Activated T-cell treated with anti-CD3 and anti-CD28 coated beads, Interleukin-2, amount 50 U/mL, for 72 hours (primary cell): ENCODE results near the gene PROCA1. TPM values are rescaled to one million over a fixed set of nuclear protein-coding genes. Genes with fewer than 3 reads are reported as not detected.
A peak's percentile ranks its signal among the peaks of the same experiment; 100 is the strongest.

Source experiments
- ATAC-seq, 2 donors: fragments of 150-1000 bp; cut with Tn5 transposase; replicated peaks in 1 of 2; 2 replicates each; pipeline ENCODE4 v1.10.0; 2021; ENCODE audit warnings: moderate library complexity in 2 of 2, mild to moderate bottlenecking in 1 of 2
- DNase-seq, 2 donors: peaks; one replicate each; pipeline ENCODE4 v3.0.0; 2021 to 2022; ENCODE audit warnings: mixed read lengths in 1 of 2
- H3K27ac Mint-ChIP-seq: one replicate; pipeline ENCODE4 v1.8.0; 2022; ENCODE audit warnings: mild to moderate bottlenecking, moderate library complexity, mixed read lengths
- H3K27me3 Mint-ChIP-seq: one replicate; pipeline ENCODE4 v1.8.0; 2022; ENCODE audit warnings: low read depth, mixed read lengths
- H3K36me3 Mint-ChIP-seq, 2 donors: one replicate each; pipeline ENCODE4 v1.8.0; 2022; ENCODE audit warnings: mixed read lengths in 2 of 2, mild to moderate bottlenecking in 1 of 2; ENCODE audit not compliant: insufficient read depth in 2 of 2
- H3K4me1 Mint-ChIP-seq: one replicate; pipeline ENCODE4 v1.8.0; 2022; ENCODE audit warnings: low read depth, mixed read lengths
- H3K4me3 Mint-ChIP-seq, 2 donors: one replicate each; pipeline ENCODE4 v1.8.0; 2022; ENCODE audit warnings: mild to moderate bottlenecking in 2 of 2, mixed read lengths in 2 of 2, moderate library complexity in 2 of 2
- H3K9me3 Mint-ChIP-seq, 2 donors: one replicate each; pipeline ENCODE4 v1.8.0; 2022; ENCODE audit warnings: mixed read lengths in 2 of 2
- total RNA-seq, 2 donors: library from RNA; stranded (reverse); gene quantifications; one replicate each; pipeline ENCODE4 v1.2.3, GENCODE V29; 2022

The PROCA1 gene
- total RNA-seq, 2 donors from 2014 or later, result 8.0 to 9.6 TPM

DNA sequence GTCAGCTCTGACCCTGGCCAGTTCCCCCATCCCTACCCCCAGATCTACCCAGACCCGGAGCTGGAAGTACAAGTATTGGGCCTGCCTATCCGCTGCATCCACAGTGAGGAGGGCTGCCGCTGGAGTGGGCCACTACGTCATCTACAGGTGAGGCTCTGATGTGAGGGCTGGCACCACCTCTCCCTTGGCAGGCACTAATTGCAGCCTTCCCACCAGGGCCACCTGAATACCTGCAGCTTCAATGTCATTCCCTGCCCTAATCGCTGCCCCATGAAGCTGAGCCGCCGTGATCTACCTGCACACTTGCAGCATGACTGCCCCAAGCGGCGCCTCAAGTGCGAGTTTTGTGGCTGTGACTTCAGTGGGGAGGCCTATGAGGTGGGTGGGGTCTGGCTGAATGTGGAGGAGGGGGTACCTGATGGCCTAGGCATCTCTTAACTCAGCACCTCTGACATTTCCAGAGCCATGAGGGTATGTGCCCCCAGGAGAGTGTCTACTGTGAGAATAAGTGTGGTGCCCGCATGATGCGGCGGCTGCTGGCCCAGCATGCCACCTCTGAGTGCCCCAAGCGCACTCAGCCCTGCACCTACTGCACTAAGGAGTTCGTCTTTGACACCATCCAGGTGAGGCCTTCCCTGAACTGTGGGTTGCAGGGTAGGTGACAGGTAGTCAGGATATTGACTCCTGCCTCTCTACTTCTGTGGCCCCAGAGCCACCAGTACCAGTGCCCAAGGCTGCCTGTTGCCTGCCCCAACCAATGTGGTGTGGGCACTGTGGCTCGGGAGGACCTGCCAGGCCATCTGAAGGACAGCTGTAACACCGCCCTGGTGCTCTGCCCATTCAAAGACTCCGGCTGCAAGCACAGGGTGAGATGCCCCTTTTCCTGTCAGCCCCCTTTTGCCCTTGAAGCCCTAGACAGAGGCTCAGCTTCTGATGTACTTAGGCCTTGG is 36.4 kb upstream of the PROCA1 start:
- Mint-ChIP-seq H3K36me3 (peaks cover 0 to 11% of the 10 kb centered on the region in 2 donors), H3K4me1 (peaks cover 53% of the 10 kb centered on the region), H3K9me3 (no peaks in the 10 kb centered on the region), H3K4me3 (peak overlapping the region; percentile 25 to 93), H3K27ac (peak overlapping the region; percentile 84), H3K27me3 (no peaks in the 10 kb centered on the region)
- DNase-seq, result no peak
- no peak for ATAC-seq

DNA sequence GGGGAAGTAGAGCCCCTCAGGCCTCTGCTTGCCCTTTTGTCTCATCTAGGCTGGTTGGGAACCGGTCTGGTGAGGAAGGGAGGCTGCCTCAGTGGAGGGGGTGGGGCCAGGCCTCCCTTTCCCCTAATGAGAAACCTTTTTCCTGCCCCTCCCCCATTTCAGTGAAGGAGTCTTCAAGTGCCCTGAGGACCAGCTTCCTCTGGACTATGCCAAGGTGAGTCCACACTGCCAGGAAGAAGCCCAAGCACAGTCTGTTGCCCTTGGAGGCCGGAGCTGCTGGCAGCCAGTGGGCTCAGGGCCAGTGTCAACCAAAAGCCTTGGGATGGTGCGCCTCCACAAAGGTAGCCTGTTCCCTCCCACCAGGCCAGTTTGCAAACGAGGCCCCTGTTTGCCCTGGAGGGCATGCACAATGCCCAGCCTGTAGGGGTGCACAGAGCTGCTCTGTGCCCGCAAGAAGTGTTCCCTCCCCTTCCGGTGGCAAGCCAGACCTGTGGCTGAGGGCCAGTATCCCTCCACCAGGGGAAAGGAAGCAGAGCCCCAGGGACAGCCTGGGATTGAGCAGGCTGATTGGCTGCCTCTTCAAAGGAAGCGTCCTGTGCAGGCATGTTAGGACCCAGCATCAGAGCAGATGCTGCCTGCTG is 35.5 kb upstream of the PROCA1 start:
- Mint-ChIP-seq H3K27me3 (no peaks in the 10 kb centered on the region), H3K36me3 (peaks cover 0 to 11% of the 10 kb centered on the region in 2 donors), H3K27ac (peak overlapping the region; percentile 28), H3K4me1 (peaks cover 61% of the 10 kb centered on the region), H3K9me3 (no peaks in the 10 kb centered on the region), H3K4me3 (peak overlapping the region; percentile 93)
- DNase-seq (no peak), ATAC-seq (no peak)

DNA sequence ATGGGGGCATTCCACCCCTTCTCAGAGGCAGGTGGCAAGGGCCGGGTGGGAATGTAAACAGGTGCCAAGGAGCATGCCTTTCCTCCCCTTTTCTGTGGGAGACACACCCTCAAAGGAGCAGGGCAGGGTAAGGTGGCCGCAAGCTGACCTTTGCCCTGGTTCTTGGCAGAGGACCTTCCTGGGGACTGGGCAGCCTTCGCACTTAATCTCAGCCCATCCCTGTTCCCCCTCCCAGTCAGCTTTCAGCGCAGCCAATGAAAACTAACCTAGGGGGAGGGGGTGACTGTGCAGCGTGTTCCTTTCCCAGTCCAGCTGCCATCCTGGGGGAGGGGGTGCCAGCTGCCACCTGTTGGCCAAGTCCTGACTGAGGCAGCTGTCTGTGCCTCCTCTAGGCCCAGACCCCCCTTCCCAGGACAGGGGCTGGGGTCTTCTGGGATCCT is 34.9 kb upstream of the PROCA1 start:
- peak overlapping the region; percentile 46 for H3K27ac Mint-ChIP-seq
- DNase-seq (no peak), ATAC-seq (no peak)
- no peaks in the 10 kb centered on the region for H3K9me3 Mint-ChIP-seq
- peaks cover 0 to 11% of the 10 kb centered on the region in 2 donors for H3K36me3 Mint-ChIP-seq
- H3K4me3 Mint-ChIP-seq, result peak overlapping the region; percentile 93
- H3K4me1 Mint-ChIP-seq, result peaks cover 67% of the 10 kb centered on the region
- no peaks in the 10 kb centered on the region for H3K27me3 Mint-ChIP-seq

DNA sequence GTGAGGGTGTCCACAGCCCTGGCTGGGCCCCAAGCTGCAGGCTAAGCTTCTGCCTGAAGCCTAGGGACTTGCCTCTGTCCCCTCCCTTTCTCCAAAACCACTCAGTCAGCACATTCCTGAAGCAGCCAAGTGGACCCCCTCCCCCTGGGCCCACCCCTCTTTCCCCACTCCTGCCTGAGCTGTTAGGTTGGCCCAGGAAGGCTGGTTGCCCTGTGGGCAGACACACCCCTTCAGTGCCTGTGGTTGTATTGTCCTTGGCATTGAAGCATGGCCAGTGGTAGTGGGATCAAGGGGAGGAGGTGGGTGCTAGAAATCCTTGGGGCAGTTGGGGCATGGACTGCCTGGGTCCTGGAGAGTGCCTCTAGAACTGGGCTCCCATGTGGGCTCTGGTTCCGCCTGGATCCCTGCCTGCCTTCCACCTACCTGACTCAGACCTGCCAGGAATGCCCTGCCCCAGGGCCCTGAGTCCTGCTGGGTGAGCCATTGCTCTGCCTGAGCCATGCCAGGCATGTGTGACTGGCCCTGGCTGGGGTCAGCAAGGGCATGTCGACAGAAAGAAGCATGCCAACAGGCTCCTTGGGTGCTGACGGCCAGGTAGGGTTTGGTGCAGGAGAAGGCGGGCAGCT is 34.2 kb upstream of the PROCA1 start:
- Mint-ChIP-seq H3K27ac (no peak overlapping the region), H3K4me1 (peaks cover 70% of the 10 kb centered on the region), H3K27me3 (no peaks in the 10 kb centered on the region), H3K9me3 (no peaks in the 10 kb centered on the region), H3K36me3 (peaks cover 0 to 14% of the 10 kb centered on the region in 2 donors), H3K4me3 (peak overlapping the region; percentile 93)
- no peak for ATAC-seq
- DNase-seq, result no peak

DNA sequence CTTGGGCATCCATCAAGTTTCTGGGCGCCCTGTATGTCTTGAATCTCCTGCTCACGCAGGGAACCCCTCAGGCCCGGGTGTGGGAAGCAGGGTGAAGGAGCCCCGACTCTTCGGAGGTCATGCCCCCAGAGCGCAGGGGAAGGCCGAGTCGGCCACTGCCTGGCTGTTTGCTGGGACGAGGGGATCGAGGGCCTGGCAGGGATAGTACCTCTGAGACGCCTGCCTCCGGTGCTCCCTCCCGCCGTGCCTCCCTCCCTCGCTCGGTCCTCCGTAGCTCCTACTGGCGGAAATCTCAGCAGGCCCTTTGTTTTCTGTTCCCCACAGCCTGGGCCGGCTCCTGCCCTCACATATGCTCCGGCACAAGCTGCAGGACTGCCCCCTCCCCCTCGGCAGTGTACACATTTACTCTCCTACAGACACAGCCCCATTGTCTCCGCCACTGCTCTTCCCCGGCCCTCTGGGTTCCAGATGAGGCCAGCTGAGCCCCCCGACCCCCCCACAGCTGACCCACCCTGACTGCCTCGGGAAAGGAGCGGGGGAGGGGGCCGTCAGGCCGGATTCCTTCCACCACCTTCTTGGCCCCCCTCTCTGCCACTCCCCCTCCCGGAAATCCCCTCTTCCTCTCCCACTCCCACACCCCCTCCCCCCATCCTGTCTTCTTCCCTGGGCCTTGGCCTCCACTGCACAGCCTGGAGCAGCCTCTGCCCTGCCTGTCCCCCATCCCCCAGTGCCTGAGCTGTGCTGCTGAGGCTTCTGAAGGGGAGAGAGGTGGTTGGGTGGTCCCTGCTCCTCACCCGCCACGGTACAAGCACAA is 33.5 kb upstream of the PROCA1 start:
- peaks cover 0 to 12% of the 10 kb centered on the region in 2 donors for H3K36me3 Mint-ChIP-seq
- H3K9me3 Mint-ChIP-seq, result no peaks in the 10 kb centered on the region

DNA sequence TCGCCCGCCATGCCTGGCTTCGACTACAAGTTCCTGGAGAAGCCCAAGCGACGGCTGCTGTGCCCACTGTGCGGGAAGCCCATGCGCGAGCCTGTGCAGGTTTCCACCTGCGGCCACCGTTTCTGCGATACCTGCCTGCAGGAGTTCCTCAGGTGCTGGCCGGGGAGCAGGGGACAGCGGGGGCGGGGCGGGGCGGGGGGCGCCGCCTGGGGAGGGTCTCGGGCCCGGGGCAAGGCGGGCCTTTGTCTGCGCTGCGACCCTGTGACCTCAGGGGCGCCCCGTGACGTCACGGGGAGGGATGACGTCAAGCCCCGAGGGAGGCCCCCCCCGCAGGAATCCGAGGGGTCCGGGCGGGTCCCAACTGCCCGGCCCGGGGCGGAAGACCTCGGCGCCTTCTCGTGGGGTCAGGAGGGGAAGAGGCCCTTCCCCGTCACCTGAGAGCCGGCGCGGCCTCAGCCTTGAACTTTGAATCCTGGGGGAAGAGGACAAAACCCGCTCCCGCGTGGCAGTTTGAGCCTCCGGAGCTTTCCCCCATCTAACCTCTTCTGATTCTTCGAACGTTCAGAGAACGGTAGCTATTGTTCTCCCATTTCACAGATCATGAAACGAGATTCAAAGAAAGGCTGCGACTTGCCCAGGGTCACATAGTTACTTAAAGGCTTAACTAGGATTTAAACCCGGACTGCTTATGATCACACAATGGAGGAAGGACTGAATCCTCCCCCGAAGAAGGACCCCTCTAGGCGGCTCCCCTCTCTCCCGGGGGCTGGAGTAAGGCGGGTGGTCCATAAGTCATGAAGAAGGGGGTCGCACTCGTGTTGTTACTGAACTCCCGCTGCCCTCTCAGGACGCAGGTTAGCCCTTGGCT is 32.6 kb upstream of the PROCA1 start:
- peak; percentile 49 to 63 for DNase-seq
- ATAC-seq, result peak; percentile 39 to 41
- H3K4me1 Mint-ChIP-seq, result peaks cover 77% of the 10 kb centered on the region
- peaks cover 0 to 1% of the 10 kb centered on the region in 2 donors for H3K9me3 Mint-ChIP-seq
- peaks cover 3 to 17% of the 10 kb centered on the region in 2 donors for H3K36me3 Mint-ChIP-seq
- H3K27ac Mint-ChIP-seq, result peak overlapping the region; percentile 91
- no peaks in the 10 kb centered on the region for H3K27me3 Mint-ChIP-seq
- H3K4me3 Mint-ChIP-seq, result peak overlapping the region; percentile 93

More for the DNA sequence above, 33.5 kb upstream of the PROCA1 start:
- DNase-seq (peak; percentile 31 to 35), ATAC-seq (no peak)
- Mint-ChIP-seq H3K27ac (peak overlapping the region; percentile 91), H3K27me3 (no peaks in the 10 kb centered on the region), H3K4me3 (peak overlapping the region; percentile 93), H3K4me1 (peaks cover 74% of the 10 kb centered on the region)

DNA sequence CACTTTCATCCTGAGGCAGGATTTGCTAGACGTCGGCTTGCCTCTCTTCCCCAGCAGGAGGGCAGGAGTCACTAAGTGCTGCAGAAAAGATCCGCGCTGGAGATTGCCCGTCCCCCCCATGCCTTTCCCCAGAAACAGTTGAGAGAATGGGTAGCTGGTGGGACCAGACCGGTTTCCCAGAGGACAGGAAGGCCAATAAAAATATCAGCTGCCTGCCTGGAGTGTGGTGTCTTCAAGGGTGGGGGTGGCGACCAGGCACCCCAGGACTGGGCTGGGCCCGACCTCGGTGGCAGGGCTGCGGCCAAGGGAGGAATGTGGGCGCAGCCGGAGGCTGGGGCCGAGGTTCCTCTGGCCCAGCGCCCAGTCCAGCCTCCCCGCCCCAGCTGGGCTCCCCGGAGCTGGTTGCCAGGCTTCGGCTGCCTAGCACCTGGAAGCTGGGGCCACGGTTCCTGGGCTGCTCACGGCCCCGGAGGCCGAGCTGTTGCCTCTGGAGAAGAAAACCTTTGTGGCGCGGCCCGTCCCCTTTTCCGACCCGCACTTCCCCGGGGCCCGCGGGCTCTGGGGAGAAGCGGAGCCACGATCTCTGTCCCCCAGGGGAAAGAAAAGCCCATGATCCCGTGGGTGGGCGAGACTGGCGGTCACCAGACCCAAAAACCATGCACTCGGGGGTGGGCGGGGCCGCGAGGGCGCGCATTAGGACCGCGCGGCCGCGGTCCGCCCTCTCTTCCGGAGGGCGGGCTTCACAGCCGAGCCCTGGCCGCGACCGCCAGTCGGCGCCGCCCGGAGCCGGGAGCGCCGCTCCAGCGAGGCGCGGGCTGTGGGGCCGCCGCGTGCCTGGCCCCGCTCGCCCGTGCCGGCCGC is 31.8 kb upstream of the PROCA1 start, which contains the start of gene TRAF4:
TSS of gene TRAF4 (plus strand) at position 769 of the 861 bp plus-strand sequence. CDS start 102 bp downstream, outside the sequence.
- Mint-ChIP-seq H3K36me3 (peaks cover 4 to 18% of the 10 kb centered on the region in 2 donors), H3K27me3 (no peaks in the 10 kb centered on the region), H3K9me3 (peaks cover 0 to 1% of the 10 kb centered on the region in 2 donors), H3K27ac (peak within 1 kb of the TSS; percentile 91), H3K4me1 (peaks cover 77% of the 10 kb centered on the region), H3K4me3 (peak within 1 kb of the TSS; percentile 93)
- ATAC-seq, result peak; percentile 87 to 90
- peak; percentile 84 to 86 for DNase-seq

DNA sequence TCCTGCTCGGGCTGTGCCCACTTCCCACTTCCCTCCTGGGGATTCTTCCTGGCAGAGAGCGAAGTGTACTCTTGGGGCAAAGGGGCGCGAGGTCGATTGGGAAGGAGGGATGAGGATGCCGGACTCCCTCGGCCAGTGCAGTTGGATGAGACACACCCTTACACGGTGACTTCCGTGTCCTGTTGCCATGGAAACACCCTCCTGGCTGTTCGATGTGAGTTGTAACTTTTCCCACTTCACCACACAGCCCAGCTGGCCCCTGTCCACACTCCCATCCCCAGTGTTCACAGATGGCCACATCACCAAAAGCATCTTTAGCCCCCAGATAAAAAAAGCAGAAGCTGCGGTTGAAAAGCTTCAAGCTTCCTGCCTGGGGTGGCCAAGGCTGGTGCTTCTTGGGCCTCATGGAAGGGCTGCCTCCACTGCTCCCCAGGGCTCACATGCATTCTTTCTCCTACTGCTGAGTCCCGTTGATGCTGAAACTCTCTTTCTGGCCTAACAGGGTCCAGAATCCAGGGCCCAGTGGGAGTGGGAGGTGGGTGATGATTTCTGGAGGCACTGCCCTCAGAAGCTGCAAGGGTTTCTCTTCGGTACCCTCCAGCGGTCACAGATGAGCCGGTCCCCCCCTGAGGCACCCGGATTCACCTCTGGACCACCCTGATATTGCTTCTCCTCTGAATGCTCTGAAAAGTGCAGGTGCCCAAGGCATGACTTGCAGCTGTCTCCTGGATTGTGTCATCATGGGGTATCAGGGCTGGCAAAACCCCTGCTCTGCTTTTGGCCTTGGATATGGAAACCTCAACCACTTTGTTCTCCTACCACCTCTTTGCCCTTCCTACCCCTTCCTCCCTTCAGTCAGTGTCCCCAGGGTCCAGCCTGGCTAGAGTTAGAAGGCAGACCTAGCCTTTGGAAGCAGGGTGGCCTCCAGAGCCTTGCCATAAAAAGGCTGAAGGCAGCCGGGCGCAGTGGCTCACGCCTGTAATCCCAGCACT is 30.0 kb upstream of the PROCA1 start:
- ATAC-seq (no peak), DNase-seq (no peak)
- H3K4me3 Mint-ChIP-seq, result peak overlapping the region in 1 of 2 donors; percentile 86
- no peak overlapping the region for H3K27ac Mint-ChIP-seq
- H3K27me3 Mint-ChIP-seq, result no peaks in the 10 kb centered on the region
- peaks cover 0 to 1% of the 10 kb centered on the region in 2 donors for H3K9me3 Mint-ChIP-seq
- H3K36me3 Mint-ChIP-seq, result peaks cover 4 to 22% of the 10 kb centered on the region in 2 donors
- H3K4me1 Mint-ChIP-seq, result peaks cover 64% of the 10 kb centered on the region

DNA sequence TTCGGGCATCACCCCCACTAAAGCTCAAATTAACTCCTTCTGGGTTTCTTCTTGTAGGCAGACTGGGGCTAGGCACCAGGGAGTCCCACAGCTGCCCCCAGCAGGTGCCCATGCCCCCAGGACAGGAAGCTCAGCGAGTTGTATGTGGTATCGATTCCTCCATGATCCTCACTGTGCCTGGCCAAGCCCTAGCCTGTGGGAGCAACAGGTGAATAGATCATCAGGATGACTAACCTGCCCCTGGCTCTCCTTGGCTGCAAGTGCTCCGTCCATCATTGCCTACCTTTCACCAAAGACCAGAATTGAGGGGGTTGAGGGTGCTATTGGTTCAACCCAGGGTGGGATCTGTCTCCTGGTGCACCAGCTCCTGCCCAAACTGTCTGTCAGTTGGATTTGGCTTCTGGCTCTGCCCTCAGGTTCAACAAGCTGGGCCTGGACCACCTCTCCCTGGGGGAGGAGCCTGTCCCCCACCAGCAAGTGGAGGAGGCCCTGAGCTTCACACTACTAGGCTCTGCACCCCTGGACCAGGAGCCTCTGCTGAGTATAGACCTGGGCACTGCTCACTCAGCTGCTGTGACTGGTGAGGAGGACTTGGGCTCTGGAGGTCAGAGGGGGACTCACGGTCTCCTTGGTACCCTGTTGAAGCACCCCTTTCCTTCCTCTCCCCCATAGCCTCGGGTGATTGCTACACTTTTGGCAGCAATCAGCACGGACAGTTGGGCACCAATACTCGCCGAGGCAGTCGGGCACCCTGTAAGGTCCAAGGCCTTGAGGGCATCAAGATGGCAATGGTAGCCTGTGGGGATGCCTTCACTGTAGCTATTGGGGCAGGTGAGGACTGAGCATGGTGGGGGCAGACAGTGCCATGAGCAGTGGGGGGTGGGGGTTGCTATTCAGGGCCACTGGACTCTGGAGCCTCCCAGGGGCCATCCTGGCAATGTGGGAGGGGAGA is 29.0 kb upstream of the PROCA1 start:
- Mint-ChIP-seq H3K27me3 (no peaks in the 10 kb centered on the region), H3K36me3 (peaks cover 4 to 22% of the 10 kb centered on the region in 2 donors), H3K4me3 (peak overlapping the region in 1 of 2 donors; percentile 27), H3K9me3 (peaks cover 0 to 1% of the 10 kb centered on the region in 2 donors), H3K4me1 (peaks cover 54% of the 10 kb centered on the region), H3K27ac (no peak overlapping the region)
- ATAC-seq (no peak), DNase-seq (no peak)
